GM18507 (cell line): ENCODE results near the gene TXNDC15.
"Not testable (repeated sequence)": the region's sequence is repeated elsewhere in the genome, so short reads cannot be mapped to it uniquely, and the experiment has no call there.

Experiments
- DNase-seq: peaks from one replicate; pipeline ENCODE4 v3.0.0; 2011; ENCODE audit warnings: low read depth; ENCODE audit not compliant: insufficient read length; ENCODE audit errors: extremely low spot score
- FAIRE-seq: peaks from 2 replicates; lab custom pipeline; 2011; peaks lifted over from hg19 to GRCh38; lab: Jason Lieb, UNC

The TXNDC15 gene

DNA sequence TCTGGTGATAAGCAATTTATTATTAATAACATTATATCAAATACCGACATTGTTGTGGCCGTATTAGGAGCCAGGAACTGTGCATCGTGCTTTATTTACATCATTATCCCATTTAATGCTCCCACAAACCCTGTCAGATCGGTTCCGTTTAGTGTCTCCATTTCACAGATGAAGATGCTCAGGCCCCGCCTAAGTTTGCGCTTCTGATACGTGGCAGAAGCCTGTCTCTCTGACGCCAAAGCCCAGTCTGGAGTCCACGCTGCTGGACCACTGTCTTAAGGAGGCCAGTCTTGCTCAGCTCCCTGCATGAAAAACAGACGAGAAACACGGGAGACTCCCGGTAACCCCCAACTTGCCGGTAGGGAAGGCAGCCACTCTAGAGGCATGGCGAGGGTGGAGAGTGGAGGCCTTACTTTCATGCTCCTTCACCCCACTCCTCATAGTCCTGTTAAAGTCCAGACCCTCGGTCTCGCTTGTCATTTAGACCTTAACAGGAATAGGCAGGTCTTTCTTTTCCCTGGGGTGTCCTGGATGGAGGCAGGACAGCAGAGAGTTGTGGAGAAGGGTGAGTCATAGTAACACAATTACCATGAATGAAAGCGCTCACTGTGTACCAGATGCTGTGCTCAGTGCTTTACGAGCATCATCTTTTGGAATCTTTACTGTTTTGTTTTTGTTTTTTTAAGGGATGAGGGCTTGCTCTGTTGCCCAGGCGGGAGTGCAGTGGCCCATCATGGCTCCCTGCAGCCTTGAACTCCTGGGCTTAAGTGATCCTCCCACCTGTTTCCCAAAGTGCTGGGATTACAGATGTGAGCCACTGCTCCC, 872 bp downstream of the TXNDC15 start:
- DNase-seq (no peak), FAIRE-seq (peak; percentile 51)

DNA sequence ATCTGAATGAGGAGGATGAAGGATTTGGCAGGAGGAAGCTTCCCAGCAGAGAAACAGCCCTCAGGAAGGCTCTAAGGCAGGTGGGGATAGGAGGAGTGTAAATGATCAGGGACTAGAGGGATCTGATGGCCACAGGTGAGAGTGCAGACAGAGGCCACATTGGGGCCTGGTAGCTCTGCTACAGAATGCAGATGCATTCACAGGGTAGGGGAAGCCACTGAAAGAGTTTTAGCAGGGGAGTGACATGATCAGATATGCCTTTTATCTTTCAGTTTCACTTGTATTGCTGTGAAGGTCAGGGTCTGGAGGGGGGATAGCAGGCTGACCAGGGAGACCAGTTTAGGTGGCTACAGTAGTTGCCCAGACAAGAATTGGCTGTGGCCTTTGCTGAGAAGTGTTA, 3.0 kb downstream of the TXNDC15 start:
- FAIRE-seq (peak; percentile 57), DNase-seq (no peak)

DNA sequence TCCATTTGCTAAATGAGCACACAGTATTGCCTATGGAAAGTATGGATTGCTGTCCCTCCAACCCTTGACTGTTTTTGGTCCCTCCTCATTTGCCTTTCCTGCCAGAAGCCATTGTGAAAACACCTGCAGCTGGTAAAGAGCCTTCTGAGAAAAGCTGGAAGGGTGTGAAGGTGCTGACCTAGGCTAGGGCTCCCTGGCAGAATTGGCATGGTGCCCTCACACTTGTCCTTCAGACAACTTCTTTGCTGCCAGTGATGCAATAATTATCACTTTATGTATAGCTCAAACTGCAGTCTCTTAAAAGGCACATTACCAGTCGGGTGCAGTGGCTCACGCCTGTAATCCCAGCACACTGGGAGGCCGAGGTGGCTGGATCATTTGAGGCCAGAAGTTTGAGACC, 4.2 kb downstream of the TXNDC15 start:
- DNase-seq (no peak), FAIRE-seq (no peak)

DNA sequence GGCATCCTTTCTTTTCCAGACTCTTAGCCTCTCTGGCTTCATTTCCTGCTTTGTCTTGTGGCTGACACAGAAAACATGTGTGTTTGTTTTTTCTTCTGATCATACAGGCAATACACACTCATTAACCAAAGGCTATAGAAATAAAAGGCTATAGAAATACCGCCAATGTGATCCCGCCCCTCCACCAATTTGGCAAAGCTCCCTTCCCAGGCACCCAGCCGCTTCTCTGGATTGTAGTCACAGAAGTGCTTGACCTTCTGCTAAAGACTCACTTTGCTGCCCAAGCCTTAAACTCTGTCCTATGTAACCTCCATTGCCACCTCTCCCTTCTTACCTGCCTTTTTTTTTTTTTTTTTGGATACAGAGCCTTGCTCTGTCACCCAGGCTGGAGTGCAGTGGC, 5.3 kb downstream of the TXNDC15 start:
- no peak for DNase-seq
- no peak for FAIRE-seq

DNA sequence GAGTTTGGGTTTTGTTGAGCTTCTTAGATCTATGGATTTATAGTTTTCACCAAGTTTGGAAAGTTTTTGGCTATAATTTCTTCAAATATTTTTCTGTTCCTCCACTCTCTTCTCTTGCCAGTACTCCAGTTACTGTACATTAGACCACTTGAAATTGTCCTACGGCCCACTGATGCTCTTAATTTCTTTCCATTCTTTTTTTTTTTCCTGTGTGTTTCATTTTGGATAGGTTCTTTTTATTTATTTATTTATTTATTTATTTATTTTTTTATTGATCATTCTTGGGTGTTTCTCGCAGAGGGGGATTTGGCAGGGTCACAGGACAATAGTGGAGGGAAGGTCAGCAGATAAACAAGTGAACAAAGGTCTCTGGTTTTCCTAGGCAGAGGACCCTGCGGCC, 6.8 kb downstream of the TXNDC15 start:
- not testable (repeated sequence) for DNase-seq, FAIRE-seq

DNA sequence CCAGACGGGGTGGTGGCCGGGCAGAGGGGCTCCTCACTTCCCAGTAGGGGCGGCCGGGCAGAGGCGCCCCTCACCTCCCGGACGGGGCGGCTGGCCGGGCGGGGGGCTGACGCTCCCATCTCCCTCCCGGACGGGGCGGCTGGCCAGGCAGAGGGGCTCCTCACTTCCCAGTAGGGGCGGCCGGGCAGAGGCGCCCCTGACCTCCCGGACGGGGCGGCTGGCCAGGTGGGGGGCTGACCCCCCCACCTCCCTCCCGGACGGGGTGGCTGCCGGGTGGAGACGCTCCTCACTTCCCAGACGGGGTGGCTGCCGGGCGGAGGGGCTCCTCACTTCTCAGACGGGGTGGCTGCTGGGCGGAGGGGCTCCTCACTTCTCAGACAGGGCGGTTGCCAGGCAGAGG, 7.5 kb downstream of the TXNDC15 start:
- FAIRE-seq = not testable (repeated sequence)

DNA sequence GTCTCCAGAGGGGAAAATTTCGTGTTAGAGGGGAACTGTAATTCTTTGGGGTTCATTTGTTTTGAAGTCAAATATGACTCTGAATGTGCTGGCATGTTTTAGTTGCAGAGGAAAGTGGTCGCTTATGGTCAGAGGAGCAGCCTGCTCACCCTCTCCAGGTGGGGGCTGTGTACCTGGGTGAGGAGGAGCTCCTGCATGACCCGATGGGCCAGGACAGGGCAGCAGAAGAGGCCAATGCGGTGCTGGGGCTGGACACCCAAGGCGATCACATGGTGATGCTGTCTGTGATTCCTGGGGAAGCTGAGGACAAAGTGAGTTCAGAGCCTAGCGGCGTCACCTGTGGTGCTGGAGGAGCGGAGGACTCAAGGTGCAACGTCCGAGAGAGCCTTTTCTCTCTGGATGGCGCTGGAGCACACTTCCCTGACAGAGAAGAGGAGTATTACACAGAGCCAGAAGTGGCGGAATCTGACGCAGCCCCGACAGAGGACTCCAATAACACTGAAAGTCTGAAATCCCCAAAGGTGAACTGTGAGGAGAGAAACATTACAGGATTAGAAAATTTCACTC, 13.5 kb downstream of the TXNDC15 start:
- DNase-seq (no peak), FAIRE-seq (no peak)

More for the DNA sequence above, 7.5 kb downstream of the TXNDC15 start:
- DNase-seq = not testable (repeated sequence)

DNA sequence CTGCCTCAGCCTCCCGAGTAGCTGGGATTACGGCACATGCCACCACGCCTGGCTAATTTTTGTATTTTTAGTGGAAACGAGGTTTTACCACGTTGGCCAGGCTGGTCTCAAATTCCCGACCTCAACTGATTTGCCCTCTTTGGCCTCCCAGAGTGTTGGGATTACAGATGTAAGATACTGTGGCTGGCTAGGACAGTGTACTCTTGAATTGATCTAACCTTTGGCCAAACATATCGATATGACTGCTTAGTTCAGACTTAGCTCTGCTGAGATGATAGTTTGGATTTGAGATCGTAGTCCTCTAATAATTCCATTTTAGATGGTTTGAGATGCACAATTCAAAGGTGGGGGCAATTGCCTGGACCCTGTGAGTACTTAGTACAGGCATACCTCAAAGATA, 15.2 kb downstream of the TXNDC15 start:
- FAIRE-seq (no peak), DNase-seq (no peak)

DNA sequence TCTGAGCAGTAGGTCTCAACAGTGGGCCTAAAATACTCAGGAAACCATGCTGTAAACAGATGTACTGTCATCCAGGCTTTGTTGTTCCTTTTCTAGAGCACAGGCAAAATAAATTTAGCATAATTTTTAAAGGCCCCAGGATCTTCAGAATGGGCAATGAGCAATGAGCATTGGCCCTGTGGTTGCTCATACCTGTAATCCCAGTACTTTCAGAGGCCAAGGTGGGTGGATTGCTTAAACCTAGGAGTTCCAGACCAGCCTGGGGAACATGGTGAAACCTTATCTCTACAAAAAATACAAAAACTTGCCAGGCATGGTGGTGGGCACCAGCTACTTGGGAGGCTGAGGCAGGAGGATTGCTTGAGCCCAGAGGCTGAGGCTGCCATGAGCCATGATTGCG, 17.3 kb downstream of the TXNDC15 start:
- FAIRE-seq (no peak), DNase-seq (no peak)

DNA sequence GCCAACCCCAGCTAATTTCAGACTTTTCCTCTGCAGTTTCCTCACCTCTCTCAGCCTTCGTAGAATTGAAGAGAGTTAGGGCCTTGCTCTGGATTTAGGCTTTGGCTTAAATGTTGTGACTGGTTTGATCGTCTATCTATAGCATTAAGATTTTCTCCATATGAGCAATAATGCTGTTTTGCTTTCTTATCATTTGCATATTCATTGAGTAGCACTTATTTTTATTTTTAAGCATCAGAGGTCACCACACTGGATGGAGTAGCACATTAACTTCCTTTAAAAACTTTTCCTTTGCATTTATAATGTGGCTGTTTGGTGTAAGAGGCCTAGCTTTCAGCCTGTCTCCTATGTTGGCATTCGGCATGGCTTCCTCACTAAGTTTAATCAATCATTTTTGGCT, 18.1 kb downstream of the TXNDC15 start:
- FAIRE-seq (no peak), DNase-seq (no peak)

DNA sequence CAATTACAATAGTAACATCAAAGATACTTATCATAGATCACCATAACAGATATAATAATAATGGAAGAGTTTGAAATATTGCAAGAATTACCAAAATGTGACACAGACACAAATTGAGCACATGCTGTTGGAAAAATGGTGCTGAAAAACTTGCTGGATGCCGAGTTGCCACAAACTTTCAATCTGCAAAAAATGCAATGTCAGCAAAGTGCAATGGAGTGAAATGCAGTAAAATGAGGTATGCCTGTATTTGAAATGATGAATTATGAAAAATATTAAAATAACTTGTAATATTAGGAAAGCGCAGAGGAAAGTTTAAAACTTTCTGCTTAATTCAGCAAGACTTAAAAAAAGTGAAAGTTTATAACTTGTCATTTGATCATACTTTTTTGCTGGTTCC, 18.8 kb downstream of the TXNDC15 start:
- FAIRE-seq = no peak
- DNase-seq = no peak

DNA sequence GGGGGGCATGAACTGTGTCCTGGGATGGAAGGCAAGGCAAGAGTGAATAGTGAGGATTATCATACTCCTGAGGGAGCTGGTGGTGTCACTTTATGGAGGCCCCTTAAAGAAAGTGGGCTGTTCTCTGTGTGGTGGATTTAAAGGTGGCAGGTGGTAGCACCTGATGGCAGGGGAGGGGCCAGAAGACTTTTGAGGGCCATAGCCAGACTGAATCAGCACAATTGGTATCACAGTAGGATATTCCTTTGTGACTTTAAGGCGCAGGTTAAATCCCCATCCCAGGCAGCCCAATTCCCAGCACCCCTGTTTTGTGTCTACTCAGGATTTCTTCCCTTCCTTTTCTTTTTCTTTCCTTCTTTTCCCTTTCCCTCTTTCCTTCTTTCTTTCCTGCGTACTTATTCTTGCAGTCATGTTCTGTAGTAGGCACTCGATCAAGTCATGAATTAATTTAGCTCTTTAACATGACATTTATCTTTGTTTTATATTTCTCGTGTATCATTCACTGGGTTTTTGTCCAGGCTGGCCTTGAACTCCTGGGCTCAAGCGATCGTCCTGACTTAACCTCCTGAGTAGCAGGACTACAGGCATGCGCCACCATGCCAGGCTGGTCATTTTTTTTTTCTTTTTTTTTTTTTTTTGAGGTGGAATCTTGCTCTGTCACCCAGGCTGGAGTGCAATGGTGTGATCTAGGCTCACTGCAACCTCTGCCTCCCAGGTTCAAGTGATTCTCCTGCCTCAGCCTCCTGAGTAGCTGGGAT, 19.8 kb downstream of the TXNDC15 start:
- DNase-seq = no peak
- no peak for FAIRE-seq

DNA sequence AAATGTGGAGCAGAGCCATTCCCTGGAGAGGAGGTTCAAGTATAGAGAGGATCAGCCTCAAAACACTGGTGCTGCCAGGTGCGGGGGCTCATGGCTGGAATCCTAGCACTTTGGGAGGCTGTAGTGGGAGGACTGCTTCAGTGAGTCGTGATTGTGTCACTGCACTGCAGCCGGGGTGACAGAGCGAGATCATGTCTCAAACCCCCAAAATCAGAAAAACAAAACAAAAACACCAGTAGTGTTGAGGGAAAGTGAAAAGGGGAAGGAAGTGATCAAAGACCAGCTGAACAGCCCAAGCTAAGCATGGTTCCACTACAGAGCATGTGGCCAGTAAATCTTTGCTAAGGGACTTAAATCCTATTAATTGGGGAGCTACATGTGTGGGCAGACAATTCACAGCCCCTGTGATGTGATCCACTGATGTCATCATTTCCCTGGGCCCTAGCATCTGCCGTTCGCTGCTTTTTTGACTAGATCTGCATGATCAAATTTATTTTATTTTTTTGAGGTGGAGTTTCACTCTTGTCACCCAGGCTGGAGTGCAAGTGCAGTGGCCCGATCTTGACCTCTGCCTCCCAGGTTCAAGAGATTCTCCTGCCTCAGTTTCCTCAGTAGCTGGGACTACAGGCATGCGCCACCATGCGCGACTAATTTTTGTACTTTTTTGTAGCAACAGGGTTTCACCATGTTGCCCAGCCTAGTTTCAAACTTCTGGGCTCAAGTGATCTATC, 28.1 kb downstream of the TXNDC15 start:
- FAIRE-seq (peak; percentile 94), DNase-seq (peak; percentile 17)

DNA sequence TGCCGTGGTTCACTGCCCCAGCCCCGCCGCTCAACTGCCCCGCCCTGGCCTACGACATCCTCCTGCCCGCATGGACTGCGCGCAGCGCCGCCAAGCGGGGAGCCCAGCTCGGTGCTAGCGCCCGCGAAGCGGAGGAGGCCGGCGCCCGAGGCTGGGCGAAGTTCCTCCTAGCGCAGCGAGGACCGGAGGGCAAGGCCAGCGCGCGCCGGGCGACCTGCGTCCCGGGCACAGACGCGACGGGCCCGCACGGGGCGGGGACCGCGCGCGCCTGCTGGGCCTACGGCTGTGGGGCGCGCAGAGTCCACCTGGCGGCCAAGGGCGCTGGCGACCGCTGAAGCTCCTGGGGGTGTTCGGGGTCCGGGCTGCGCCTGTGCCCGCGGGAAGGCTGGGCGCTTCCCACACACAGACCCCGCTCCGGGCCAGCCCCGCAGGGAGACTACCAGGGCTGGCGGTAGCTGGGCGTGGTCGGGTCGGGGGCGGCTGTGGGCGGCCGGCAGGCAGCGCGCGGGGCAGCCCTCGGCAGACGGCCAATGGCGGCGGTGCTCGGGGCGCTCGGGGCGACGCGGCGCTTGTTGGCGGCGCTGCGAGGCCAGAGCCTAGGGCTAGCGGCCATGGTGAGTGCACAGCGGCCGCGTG, 30.6 kb downstream of the TXNDC15 start, which contains the start of gene PCBD2:
PCBD2 (plus strand) TSS at position 522 of the 636 bp plus-strand sequence; CDS start at position 531, 9 bp downstream.
- DNase-seq (peak; percentile 73), FAIRE-seq (peak; percentile 83)

DNA sequence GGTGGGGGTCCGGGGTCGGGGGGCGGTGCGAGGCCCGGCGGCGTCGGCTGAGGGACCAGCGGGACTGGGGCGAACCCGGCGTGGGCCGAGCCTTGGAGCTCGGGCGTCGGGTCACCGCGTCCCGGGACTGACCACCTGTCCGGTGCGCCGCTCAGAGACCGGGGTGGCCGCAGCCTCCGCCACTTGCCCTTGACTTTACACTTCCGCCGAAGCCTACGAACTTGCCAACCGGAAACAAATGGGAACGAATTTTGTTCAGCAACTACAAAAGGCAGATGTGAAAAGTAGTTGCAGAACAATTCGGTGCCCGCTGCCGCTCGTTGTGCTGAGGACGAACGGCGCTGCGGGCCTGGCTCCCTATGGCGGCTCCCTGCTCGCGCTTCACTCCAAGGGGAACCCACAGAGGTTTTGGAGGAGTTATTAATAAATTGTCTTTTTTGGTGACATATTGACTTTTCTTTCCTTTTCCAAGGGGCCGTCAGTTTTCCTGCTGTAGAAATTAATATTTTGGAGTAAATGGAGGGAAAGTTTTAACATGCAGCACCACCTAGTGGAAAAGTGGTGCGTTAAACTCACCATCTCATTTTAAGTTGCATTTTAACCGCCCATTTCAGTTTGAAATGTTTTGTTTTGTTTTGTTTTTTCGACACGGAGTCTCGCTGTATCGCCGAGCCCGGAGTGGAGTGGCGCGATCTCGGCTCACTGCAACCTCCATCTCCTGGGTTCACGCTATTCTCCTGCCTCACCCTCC, 31.2 kb downstream of the TXNDC15 start:
- DNase-seq (peak; percentile 22), FAIRE-seq (peak; percentile 84)

DNA sequence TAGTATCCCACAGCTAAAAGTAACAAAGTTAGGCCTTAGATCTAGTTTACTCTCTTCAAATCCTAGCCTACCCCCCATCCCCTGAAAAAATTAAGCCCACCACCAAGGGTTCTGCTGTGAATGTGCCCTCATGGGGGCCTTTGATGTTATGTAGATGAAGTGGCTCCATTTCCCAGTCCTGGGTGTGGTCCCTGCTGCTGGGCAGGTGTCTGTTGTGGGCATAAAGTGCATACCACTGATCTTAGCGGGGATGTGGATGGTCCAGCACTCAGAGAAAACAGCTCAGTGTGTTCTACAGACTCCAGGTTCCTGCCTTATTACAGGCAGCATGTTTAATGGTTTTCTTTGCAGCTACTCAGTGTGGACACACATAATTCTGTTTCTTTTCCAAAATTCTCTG, 32.6 kb downstream of the TXNDC15 start:
- FAIRE-seq (no peak), DNase-seq (no peak)

DNA sequence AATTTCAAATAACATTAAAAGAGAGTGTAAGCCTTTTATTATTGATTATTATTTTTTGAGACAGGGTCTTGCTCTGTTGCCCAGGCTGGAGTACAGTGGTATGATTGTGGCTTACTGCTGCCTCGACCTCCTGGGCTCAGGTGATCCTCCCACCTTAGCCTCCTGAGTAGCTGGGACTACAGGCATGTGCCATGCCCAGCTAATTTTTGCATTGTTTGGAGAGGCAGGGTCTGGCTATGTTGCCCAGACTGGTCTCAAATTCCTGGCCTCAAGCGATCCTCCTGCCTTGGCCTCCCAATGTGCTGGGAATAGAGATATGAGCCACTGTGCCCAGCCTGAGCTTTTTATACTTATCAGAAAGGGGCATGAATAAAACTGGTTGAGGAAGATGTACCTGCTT, 36.6 kb downstream of the TXNDC15 start:
- not testable (repeated sequence) for FAIRE-seq

DNA sequence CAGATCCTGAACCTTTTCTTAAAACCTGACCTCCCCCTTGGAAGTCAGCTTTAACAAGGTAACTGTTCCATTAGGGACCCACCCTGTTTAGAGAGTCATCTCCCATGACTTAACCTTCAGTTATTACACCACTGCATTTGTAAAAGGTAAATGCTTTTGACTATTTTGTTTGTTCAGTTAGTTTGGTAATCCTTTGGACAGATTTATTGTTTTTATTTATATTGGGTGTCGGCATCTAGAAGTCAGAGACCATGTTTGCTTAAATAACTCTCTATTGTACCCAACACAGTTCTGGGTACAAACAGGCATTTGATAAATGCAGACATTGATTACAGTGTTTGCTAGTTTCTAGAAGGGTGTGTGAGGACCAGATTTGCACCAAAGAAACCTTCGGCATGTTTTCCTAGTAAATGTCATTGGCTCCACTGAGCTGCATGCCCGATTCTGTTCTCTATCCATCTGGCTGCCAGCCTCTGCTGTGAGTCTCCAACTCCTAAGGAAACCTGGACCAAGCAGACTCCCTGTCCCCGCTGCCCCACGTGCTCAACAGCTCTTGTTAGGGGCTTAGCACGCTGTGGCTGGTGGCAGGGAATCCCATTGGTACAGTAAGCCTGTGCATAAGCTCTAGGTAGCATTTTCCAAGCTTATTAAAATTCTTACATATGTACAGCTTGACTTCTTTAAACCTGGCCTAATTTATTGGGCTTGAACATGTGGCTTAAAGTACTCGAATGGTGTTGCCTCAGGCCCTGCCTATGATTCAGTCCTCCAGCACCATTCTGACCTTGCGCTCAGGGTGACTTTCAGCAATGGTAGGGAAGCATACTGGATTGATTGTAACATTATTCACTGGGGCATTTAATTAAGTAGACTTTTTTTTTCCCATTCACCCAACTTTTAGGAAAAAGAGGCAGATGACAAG, 37.4 kb downstream of the TXNDC15 start:
- FAIRE-seq (no peak), DNase-seq (no peak)

More for the DNA sequence above, 36.6 kb downstream of the TXNDC15 start:
- not testable (repeated sequence) for DNase-seq
